Breast epithelium (tissue), 3 donors: ENCODE data around the gene ELOVL5.

Experiments
- CTCF ChIP-seq, 3 donors: fragments of 450-650 bp; IDR thresholded peaks; one replicate each; pipeline ENCODE4 v1.5.1; 2016 to 2017; ENCODE audit warnings: antibody characterized with exemption in 3 of 3, mild to moderate bottlenecking in 3 of 3, moderate library complexity in 3 of 3
- POLR2A ChIP-seq: fragments of 450-650 bp; IDR thresholded peaks from one replicate; pipeline ENCODE4 v1.6.1; 2016; ENCODE audit warnings: antibody characterized with exemption, mild to moderate bottlenecking, moderate library complexity
- POLR2AphosphoS5 ChIP-seq, 3 donors: sonication (generic); formaldehyde crosslinking; IDR thresholded peaks; one replicate each; pipeline ENCODE4 v1.6.1; 2017; ENCODE audit warnings: antibody characterized with exemption in 3 of 3

GRCh38 chr6:53339424-53339823, 9.3 kb downstream of the ELOVL5 start:
- TF ChIP-seq CTCF (IDR thresholded peaks at IDR 0.05): no peak
- TF ChIP-seq POLR2AphosphoS5 (IDR thresholded peaks at IDR 0.05): no peak
- no peak for TF ChIP-seq POLR2A
